Activated T-cell treated with anti-CD3 and anti-CD28 coated beads, Interleukin-2, amount 50 U/mL, for 1 hour (primary cell): Measurements from ENCODE around the gene SRRM3.
"Not testable (repeated sequence)": the region's sequence is repeated elsewhere in the genome, so short reads cannot be mapped to it uniquely, and the experiment has no call there.

Experiments used
- DNase-seq: peaks from one replicate; pipeline ENCODE4 v3.0.0-alpha.2; 2020

SRRM3 gene

GRCh38 chr7:76189276-76189675 is 12.4 kb upstream of the SRRM3 start:
- DNase-seq, result no peak

GRCh38 chr7:76191783-76192240 is 9.9 kb upstream of the SRRM3 start:
- no peak for DNase-seq

- DNase-seq, result no peak
Measured at GRCh38 chr7:76193466-76193865, 8.2 kb upstream of the SRRM3 start.

DNA sequence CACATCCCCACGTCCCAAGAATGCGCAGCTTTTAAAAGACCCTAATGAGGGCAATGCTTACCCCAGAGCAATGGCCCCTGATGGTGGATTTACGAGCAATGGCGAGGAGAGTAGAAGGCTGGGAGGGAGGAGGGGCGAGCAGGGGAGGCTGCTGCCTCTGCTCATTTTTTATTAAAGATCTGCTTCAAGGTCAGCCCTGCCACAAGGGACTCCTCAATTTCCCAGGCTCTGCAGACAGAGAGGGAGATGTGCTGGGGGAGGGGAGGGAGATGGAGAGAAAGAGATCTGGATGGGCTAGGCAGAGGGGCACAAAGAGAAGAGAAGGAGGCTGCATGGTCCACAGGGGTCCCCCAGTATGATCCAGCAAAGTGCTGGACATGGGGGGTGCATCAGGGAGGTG is 7.8 kb upstream of the SRRM3 start:
- DNase-seq, result no peak

DNA sequence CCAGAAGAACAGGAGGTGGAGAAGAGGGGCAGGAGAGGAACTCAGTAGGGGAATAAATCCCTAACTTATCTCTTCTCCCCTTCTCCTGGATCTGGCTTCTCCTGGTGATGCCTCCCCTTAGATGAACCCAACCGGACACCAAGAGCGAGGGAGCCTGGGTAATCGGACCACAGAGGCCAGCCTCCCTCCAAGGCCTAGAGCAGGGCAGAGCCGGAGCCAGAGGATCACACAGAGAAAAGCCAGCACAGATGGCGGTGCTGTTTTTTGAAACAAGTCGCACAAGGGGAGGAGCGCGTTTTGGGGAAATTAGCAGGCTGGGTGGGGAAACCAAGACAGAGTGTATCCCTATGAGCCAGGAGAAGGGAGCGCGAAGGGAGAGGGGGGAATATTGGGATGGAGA is 4.9 kb upstream of the SRRM3 start:
- no peak for DNase-seq

DNA sequence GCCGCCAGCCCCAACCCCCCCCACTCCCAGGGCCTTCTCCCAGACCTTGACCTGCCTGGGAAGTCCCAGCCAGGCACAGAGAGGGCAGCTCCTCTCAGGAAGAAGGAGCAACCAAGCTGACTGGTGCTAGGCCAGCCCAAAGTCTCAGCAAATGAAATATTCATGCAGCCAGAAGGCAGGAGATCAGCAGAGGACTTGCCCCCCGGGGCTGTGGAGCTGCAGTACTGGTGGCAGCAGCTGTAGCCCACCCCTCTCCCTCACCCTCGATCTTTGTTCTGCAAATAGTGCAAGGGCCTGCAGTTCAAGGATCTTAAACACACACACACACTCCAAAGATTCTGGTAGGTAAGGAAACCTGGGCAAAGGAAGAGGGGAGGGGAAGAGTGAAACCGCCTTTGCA is 3.5 kb upstream of the SRRM3 start:
- no peak for DNase-seq

DNA sequence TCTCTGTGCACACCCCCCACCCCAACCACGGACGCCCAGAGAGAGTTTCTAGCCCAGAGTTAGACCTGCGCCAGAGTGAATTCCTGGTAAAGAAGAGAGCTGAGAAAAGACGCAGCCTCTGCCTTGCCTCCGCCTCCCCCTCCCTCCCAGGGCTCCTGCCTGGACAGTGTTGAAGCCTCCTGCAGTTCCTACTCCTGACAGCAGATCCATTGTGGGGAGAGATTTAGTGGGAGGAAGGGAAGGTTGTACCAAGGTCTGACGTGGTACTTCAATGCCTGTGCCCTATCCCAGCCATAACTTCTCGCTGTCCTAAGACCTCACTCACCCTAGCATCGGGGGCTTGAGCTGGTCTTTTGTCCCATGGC is 952 bp downstream of the SRRM3 start:
- DNase-seq, result no peak

DNA sequence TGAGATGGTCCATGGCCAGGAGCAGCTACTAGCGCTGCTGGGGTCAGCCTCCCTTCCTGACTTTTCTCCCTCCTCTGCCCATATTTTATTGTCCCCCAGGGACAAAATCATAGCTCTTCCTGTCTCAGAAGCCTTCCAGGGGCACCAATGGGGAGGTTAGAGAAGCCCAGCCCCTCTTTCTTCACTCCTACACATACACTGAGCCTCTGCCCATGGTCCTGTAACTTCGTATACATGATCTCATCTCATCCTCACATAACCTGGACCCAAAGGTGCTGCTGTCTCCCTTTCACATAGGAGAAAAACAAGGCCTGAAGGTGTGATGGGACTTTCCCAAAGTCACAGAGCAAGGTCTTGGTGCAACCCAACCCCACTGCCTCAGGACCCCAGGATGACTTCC is 2.5 kb downstream of the SRRM3 start:
- no peak for DNase-seq

GRCh38 chr7:76206633-76207032 is 4.9 kb downstream of the SRRM3 start:
- DNase-seq, result no peak

GRCh38 chr7:76209310-76209709 is 7.6 kb downstream of the SRRM3 start:
- no peak for DNase-seq

DNA sequence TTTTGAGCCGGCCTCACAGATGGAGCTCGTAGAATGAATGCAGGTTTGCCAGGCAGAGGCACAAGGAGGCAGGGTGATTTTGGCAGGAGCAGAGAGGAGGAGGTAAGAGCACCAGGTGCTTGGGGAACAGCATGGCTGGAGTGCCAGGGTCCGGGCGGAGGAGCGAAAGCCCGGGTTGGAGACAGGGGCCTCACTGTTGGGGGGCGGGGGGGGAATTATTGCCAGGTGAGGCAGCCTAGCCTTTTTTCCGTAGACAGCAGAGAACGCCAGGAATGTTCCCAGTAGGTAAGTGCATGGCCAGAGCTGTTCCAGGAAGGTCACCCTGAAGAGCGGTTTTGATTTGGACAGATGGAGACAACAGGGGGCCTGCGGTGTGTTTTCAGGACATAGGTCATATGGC is 9.5 kb downstream of the SRRM3 start:
- DNase-seq, result no peak

DNA sequence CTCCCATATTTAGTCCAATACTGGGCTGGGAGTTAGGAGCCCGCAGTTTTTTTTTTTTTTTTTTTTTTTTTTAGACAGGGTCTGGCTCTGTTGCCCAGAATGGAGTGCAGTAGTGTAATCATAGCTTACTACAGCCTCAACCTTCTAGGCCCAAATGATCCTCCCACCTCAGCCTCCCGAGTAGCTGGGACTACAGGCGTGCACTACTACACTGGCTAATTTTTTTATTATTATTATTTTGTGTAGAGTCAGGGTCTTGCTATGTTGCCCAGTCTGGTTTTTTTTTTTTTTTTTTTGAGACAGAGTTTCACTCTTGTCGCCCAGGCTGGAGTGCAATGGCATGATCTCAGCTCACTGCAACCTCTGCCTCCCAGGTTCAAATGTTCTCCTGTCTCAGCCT is 13.7 kb downstream of the SRRM3 start:
- DNase-seq, result not testable (repeated sequence)

GRCh38 chr7:76216381-76217082 is 14.8 kb downstream of the SRRM3 start:
- no peak for DNase-seq

- no peak for DNase-seq
Measured at GRCh38 chr7:76217942-76218566, 16.4 kb downstream of the SRRM3 start.

GRCh38 chr7:76220185-76221057 is 18.7 kb downstream of the SRRM3 start:
- DNase-seq, result no peak

DNA sequence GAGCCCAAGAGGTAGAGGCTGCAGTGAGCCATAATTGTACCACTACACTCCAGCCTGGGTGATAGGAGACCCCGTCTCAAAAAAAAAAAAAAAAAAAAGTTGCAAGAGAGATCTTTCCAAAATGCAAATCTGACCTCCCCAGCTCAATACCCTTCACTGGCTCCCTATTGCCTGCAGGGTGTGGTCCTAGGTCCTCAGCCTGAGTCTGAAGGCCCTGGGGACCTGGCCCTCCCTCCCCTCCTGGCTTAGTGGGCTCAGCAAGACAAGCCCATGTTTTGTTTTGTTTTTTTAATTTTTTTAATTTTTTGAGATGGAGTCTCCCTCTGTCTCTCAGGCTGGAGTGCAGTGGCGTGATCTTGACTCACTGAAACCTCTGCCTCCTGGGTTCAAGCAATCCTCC is 20.6 kb downstream of the SRRM3 start:
- no peak for DNase-seq

DNA sequence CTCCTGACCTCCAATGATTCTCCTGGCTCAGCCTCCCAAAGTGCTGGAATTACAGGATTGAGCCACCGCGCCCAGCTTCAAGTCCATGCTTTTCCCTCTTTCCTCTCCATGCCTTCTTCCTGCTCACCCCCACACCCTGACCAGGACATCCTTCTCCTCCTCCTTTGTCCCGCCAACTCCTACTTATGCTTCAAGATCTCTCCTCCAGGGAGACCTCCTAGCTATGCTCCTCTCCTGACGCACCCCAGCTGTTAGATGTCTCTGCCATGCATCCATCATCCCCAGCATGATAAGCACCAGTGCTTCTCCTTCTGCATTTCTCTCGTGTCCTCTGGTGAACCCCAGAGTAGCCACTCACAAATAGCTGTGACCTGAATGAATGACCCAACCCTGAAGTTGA is 21.1 kb downstream of the SRRM3 start:
- no peak for DNase-seq

GRCh38 chr7:76223286-76223972 is 21.7 kb downstream of the SRRM3 start:
- DNase-seq, result no peak

- no peak for DNase-seq
Measured at GRCh38 chr7:76224695-76225094, 23.0 kb downstream of the SRRM3 start.

DNA sequence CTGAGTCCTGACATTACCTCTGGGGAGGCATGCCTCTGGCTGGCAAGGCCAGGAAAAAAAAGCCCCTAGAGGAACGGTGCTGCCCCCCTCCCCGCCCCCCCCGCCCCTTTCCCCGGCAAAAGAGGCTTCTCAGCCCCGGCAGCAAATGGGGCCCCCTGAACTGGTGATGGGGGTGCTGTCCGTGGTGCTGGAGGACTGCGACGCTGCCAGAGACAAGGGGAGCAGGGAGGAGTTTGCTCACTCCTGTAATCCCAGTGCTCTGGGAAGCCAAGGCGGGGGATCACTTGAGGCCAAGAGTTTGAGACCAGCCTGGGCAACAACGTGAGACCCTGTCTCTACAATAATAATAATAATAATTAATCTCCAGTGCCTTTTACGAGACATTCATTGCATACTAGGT is 23.7 kb downstream of the SRRM3 start:
- DNase-seq, result peak; percentile 37

- no peak for DNase-seq
Measured at GRCh38 chr7:76225951-76226350, 24.3 kb downstream of the SRRM3 start.

GRCh38 chr7:76226878-76227423 is 25.3 kb downstream of the SRRM3 start:
- DNase-seq, result not testable (repeated sequence)

DNA sequence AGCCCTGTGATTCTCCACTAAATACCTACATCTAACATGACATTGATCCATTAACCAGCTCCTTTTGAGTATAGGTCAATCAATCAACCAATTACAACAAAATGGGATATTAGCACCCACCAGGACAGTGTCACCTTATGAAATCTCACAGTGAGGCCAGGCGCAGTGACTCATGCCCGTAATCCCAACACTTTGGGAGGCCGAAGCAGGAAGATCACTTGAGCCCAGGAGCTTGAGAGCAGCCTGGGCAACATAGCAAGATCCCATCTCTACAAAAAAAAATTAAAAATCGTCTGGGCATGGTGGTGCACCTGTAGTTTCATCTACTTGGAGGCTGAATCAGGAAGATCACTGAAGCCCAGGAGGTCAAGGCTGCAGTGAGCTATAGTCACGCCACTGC is 28.5 kb downstream of the SRRM3 start:
- no peak for DNase-seq
